Small intestine (tissue), 7 donors: ENCODE results near the gene FAM78A. TPM values are rescaled to one million over a fixed set of nuclear protein-coding genes. Genes with fewer than 3 reads are reported as not detected.

Experiments
- DNase-seq, 2 donors: peaks; one replicate each; pipeline versions ENCODE4 v3.0.0 to v3.0.0-alpha.2; 2013
- FAIRE-seq: peaks from 2 replicates; lab custom pipeline; 2012; peaks lifted over from hg19 to GRCh38; lab: Jason Lieb, UNC
- H3K27ac ChIP-seq, 3 donors: one replicate each; pipeline ENCODE4 v1.5.1; 2013; ENCODE audit warnings: low read length in 2 of 3, mild to moderate bottlenecking in 2 of 3, control low read depth in 1 of 3, inconsistent platforms in 1 of 3, low read depth in 1 of 3, moderate library complexity in 1 of 3
- H3K27me3 ChIP-seq, 3 donors: one replicate each; pipeline ENCODE4 v1.6.1; 2013; ENCODE audit warnings: low read length in 3 of 3, inconsistent platforms in 1 of 3; ENCODE audit not compliant: control insufficient read depth in 3 of 3, insufficient read depth in 3 of 3
- H3K36me3 ChIP-seq, 3 donors: one replicate each; pipeline ENCODE4 v1.6.1; 2013; ENCODE audit warnings: low read length in 3 of 3, inconsistent platforms in 1 of 3, low read depth in 1 of 3, mild to moderate bottlenecking in 1 of 3, moderate library complexity in 1 of 3; ENCODE audit not compliant: control insufficient read depth in 3 of 3, insufficient read depth in 2 of 3
- H3K4me1 ChIP-seq, 3 donors: one replicate each; pipeline ENCODE4 v1.6.1; 2013; ENCODE audit warnings: low read length in 2 of 3, inconsistent platforms in 1 of 3, low read depth in 1 of 3, mild to moderate bottlenecking in 1 of 3, moderate library complexity in 1 of 3; ENCODE audit not compliant: control insufficient read depth in 3 of 3, insufficient read depth in 2 of 3
- H3K4me3 ChIP-seq, 3 donors: one replicate each; pipeline ENCODE4 v1.5.1; 2013; ENCODE audit warnings: low read length in 3 of 3, control low read depth in 1 of 3, inconsistent platforms in 1 of 3, low read depth in 1 of 3, mild to moderate bottlenecking in 1 of 3, moderate library complexity in 1 of 3
- H3K9me3 ChIP-seq, 2 donors: one replicate each; pipeline ENCODE4 v1.6.1; 2013; ENCODE audit warnings: low read depth in 1 of 2, low read length in 1 of 2; ENCODE audit not compliant: control insufficient read depth in 2 of 2, insufficient read depth in 1 of 2
- WGBS, 3 donors: extraction: QIAGEN DNeasy Blood & Tissue Kit; methylation state at CpG; one replicate each; pipeline ENCODE4 v1.1.7; 2013; 5-methylcytosine and 5-hydroxymethylcytosine counted together
- polyA plus RNA-seq, 4 donors: library from polyadenylated mRNA; stranded (reverse) in 3 of 4; unstranded in 1 of 4; fragments of 200-250 nt in 3 of 4; fragments of 120-200 nt in 1 of 4; gene quantifications; one replicate each; pipeline versions ENCODE4 v1.2.1 to v1.2.3, GENCODE V29; 2013
- donor health status: healthy with polysubstance abuse.
- donor health status: control.
- donor health status: control.
- donor health status: Bipolar disorder and iron deficiency.
- donor health status: healthy.

Gene FAM78A
- polyA plus RNA-seq, 4 donors = 0.89 to 3.2 (median 2.0) TPM

DNA sequence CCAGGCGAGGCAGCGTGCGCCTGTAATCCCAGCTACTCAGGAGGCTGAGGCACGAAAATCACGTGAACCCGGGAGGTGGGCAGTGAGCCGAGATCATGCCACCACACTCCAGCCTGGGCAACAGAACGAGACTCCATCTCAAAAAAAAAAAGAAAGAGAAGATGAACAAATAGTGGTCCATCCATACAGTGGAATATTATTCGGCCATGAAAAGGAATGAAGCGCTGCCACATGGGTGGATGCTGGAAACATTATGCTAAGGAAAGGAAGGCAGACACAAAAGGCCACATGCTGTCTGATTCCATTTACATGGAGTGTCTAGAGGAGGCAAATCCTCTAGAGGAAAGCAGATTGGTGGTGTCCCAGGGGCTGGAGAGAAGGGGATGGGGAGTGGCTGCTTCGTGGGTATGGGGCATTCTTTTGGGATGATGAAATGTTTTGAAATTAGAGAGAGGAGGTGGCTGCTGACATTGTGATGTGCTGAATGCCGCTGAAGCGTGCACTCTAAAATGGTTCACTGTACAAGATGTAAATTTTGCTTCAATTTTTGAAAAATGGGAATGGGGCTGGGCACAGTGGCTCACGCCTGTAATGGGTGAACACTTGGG, 30.2 kb upstream of the FAM78A start:
- WGBS, 3 donors = 92 to 94% (median 93%) methylated on average over 13 to 14 of the region's 14 CpGs
- Histone ChIP-seq H3K4me3 (no peak overlapping the region), H3K4me1 (no peaks in the 10 kb centered on the region), H3K27me3 (peaks cover 0 to 8% (median 0%) of the 10 kb centered on the region in 3 donors), H3K9me3 (no peaks in the 10 kb centered on the region), H3K27ac (no peak overlapping the region), H3K36me3 (no peaks in the 10 kb centered on the region)
- no peak for FAIRE-seq
- no peak for DNase-seq

DNA sequence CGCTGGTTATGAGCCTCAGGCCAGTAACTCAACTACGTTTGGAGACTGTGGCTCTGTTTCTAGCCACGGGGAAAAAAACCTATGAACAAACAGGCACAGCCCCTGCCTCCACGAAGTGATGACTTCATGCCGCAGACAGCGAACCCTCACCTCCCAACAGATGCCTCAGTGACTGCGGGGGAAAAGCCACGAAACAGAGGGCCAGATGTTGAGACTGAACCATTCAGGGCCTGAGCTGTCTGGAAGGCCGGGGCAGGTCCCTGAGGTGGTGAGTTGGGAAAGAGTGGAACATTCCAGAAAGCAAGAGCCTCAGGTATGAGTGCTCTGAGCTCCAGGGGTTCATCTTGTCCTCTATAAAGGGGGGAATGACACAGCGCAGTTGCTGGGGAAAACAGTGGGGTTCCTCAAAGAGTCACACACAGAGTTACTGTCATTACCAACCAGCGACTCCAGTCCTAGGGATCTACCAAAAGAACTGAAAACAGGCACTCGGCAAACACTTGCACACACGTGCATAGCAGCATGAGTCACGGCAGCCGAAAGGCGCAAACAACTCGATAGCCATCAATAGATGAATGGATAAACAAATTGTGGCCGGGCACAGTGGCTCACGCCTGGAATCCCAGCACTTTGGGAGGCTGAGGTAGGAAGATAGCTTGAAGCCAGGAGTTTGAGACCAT, 28.5 kb upstream of the FAM78A start:
- peaks cover 0 to 3% (median 0%) of the 10 kb centered on the region in 3 donors for H3K27me3 ChIP-seq
- DNase-seq (no peak), FAIRE-seq (no peak)
- H3K36me3 ChIP-seq = no peaks in the 10 kb centered on the region
- H3K4me3 ChIP-seq = no peak overlapping the region
- no peaks in the 10 kb centered on the region for H3K4me1 ChIP-seq
- H3K27ac ChIP-seq = no peak overlapping the region
- H3K9me3 ChIP-seq = peaks cover 0 to 3% of the 10 kb centered on the region in 2 donors
- 49 to 64% (median 56%) methylated on average over 19 of the region's 19 CpGs for WGBS, 3 donors

DNA sequence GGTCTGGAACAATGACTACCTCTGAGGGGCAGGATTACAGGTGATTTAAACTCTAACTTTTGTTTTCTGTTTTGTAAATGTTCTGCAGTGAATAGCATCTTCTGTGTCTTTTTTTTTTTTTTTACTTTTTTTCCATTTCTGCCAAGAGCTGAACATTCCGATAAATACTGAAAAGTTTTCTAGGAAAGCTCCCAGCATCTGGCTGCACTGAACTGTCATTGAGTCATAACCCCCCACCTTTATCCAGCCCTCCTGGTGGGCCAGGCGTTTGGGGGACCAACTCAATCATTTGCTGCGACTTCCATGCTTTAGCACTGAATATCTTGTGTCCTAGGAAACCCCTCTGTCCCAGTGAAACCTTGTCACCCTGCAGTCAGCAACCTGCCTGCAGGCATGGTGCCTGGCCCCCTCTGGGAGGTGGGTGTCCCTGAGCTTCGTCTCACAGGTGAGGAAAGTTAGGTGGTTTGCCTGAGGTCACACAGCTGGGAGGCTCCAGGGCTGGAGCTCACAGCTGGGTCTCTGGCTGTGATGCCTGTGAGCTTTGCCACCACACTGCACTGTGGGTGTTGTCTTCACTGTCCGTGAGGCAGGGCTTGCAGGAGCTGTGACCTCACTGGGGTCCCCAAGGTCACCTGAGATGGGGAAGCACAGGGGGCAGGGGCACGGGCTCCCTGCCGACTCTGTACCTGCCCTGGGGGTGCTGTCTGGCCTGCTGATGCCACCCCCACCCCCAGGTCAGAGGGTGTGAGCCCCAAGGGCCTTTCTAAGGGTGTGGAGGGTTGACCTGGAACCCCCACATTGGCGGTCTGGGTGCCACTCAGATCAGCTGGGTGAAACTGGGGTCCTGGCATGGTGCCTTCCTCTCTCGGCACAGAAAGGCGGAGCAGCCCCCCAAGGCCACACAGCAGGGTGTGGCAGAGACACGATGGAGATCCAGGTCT, 27.3 kb upstream of the FAM78A start:
- FAIRE-seq (no peak), DNase-seq (no peak)
- WGBS, 3 donors = 56 to 74% (median 63%) methylated on average over 10 to 11 of the region's 11 CpGs
- H3K27ac ChIP-seq = no peak overlapping the region
- H3K36me3 ChIP-seq = no peaks in the 10 kb centered on the region
- H3K9me3 ChIP-seq = peaks cover 0 to 3% of the 10 kb centered on the region in 2 donors
- no peak overlapping the region for H3K4me3 ChIP-seq
- H3K4me1 ChIP-seq = no peaks in the 10 kb centered on the region
- peaks cover 0 to 3% (median 0%) of the 10 kb centered on the region in 3 donors for H3K27me3 ChIP-seq

DNA sequence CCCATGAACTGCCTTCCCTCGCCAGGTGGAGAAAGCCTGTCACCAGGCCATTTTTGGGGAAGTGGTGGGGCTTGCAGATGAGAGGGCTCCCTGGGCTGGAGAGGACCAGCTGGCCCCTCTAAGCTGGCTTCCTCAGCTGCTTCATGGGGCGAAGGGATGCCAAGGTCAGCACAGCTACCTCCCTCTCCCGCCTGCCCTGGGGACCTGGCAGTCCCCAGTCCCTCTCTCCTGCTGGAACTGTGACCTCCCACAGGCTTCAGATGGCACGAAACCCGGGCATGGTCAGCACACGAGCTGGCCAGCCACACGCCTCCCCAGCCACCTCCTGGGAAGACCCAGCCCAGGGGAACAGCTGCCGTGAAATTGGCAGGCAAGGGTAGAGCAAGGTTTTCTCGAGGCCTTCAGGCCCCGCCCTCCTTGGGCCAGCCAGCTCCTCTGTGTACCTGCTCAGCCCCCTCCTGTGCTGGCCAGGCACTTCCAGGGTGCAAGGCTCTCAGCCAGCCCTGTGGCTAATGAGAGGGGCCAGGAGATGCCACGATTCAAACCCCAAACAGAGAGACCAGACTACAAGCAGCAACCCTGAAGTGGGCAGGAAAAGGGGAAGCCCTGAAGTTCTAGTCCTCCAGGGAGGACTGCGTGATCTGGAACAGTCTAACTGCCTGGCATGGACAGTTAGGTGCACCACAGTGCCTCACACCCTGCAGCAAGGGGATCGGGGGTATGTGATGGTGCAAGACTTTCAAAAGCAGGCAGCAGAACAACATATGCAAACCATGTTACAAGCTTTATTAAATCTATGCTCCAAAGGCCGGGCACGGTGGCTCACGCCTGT, 26.1 kb upstream of the FAM78A start:
- DNase-seq = no peak
- no peak for FAIRE-seq
- Histone ChIP-seq H3K9me3 (peaks cover 0 to 3% of the 10 kb centered on the region in 2 donors), H3K27me3 (peaks cover 0 to 3% (median 0%) of the 10 kb centered on the region in 3 donors), H3K36me3 (no peaks in the 10 kb centered on the region), H3K4me1 (no peaks in the 10 kb centered on the region), H3K4me3 (no peak overlapping the region), H3K27ac (no peak overlapping the region)
- WGBS, 3 donors = 52 to 73% (median 68%) methylated on average over 14 to 16 of the region's 16 CpGs

DNA sequence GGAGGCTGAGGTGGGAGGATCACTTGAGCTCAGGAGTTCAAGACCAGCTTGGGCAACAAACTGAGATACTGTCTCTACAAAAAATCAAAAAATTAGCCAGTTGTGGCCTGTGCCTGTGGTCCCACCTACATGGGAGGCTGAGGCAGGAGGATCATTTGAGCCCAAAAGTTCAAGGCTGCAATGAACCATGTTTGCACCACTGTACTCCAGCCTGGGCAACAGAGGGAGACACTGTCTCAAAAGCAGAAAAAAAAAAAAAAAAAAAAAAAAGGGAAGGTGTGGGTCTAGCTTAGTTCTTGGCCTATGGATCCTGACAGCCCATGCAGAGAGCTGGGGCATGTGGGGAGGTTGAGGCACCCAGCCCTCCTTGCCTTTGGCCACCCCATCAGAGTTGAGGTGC, 24.1 kb upstream of the FAM78A start:
- H3K9me3 ChIP-seq = peaks cover 0 to 3% of the 10 kb centered on the region in 2 donors
- no peaks in the 10 kb centered on the region for H3K4me1 ChIP-seq
- no peak overlapping the region for H3K27ac ChIP-seq
- DNase-seq = no peak
- no peak for FAIRE-seq
- no peak overlapping the region for H3K4me3 ChIP-seq
- H3K36me3 ChIP-seq = no peaks in the 10 kb centered on the region
- H3K27me3 ChIP-seq = peaks cover 0 to 3% (median 0%) of the 10 kb centered on the region in 3 donors

DNA sequence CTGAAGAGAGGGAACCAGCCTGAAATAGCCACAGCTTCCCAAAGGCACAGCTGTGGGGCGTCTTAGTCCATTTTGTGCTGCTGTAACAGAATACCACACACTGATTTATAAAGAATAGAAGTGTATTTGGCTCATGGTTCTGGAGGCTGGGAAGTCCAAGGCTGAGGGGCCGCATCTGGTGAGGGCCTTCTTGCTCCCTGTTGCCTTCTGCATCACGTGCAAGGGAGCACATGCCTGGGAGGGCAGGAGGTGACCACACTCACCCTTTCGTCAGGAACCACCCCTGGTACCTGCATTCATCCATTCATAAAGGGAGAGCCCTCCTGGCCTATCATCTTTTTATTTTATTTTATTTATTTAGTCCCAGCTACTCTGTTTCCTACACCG, 23.6 kb upstream of the FAM78A start:
- no peak for FAIRE-seq
- Histone ChIP-seq H3K9me3 (peaks cover 0 to 3% of the 10 kb centered on the region in 2 donors), H3K36me3 (no peaks in the 10 kb centered on the region), H3K4me1 (no peaks in the 10 kb centered on the region), H3K27me3 (peaks cover 0 to 2% (median 0%) of the 10 kb centered on the region in 3 donors), H3K4me3 (no peak overlapping the region), H3K27ac (no peak overlapping the region)
- DNase-seq = no peak
- 75 to 82% (median 75%) methylated on average over 5 of the region's 5 CpGs for WGBS, 3 donors

DNA sequence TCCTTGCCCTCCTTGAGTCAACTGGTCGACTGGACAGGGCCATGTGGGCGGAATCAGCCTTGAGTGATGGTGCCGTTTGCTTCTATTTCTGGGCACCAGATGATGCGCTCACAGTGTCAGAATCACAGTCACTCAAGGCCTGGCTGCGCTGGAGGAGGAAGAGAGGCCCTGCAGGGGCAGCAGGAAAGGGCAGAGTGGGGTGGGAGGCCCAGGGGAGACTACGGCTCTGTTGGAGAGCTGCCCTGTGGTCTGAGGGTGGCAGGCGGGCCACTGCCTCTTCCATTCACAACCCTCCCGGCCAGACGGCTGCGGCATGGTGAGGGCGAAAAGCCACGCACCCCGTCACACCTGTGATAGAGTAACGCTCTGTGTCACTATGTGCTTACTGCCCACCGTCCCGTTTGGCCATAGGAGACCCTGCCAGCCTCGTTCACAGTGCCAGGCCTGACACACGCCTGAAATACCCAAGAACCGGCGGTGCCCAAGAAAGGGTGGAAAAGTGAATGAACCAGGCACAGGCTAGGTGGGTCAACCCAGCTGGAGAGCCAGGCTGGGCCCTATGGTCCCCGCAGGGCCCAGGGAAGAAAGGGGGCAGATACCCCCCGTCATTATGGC, 23.1 kb upstream of the FAM78A start:
- Histone ChIP-seq H3K27ac (no peak overlapping the region), H3K4me1 (no peaks in the 10 kb centered on the region), H3K4me3 (no peak overlapping the region), H3K9me3 (peaks cover 0 to 3% of the 10 kb centered on the region in 2 donors), H3K27me3 (no peaks in the 10 kb centered on the region), H3K36me3 (no peaks in the 10 kb centered on the region)
- WGBS, 3 donors = 69 to 81% (median 76%) methylated on average over 21 to 22 of the region's 22 CpGs
- DNase-seq (no peak), FAIRE-seq (no peak)
